ENCODE results near the gene C1orf210. TPM values are rescaled to one million over a fixed set of nuclear protein-coding genes. Genes with fewer than 3 reads are reported as not detected.

The C1orf210 gene
- total RNA-seq, 4 donors from 2014 or later: 0.27 TPM; not detected in 3

- no peak overlapping the region for H3K4me3 ChIP-seq
- 86 to 95% methylated on average over 4 to 11 of the region's 24 CpGs for WGBS, 2 donors (ENCODE audit: low coverage in 1 of 2)
- no peak for ATAC-seq
- H3K27ac ChIP-seq: no peak overlapping the region
- H3K36me3 ChIP-seq: no peaks in the 10 kb centered on the region
- TF ChIP-seq CTCF (IDR thresholded peaks at IDR 0.05) (no peak), POLR2A (IDR thresholded peaks at IDR 0.05) (no peak), EP300 (IDR thresholded peaks at IDR 0.05) (no peak), POLR2AphosphoS5 (IDR thresholded peaks at IDR 0.05) (no peak)
- no peaks in the 10 kb centered on the region for H3K4me1 ChIP-seq
- no peaks in the 10 kb centered on the region for H3K9me3 ChIP-seq
- H3K27me3 ChIP-seq: no peaks in the 10 kb centered on the region
Observed at GRCh38 chr1:43312663-43313515, 27.5 kb upstream of the C1orf210 start.

GRCh38 chr1:43312212-43312623 lies 26.8 kb upstream of the C1orf210 start:
- Histone ChIP-seq H3K27me3 (no peaks in the 10 kb centered on the region), H3K4me1 (no peaks in the 10 kb centered on the region), H3K27ac (no peak overlapping the region), H3K36me3 (no peaks in the 10 kb centered on the region), H3K4me3 (no peak overlapping the region), H3K9me3 (no peaks in the 10 kb centered on the region)
- no CpG with 5 or more reads among the region's 19 CpGs for WGBS, 2 donors (ENCODE audit: low coverage in 1 of 2)
- ATAC-seq: no peak
- TF ChIP-seq EP300 (IDR thresholded peaks at IDR 0.05) (no peak), POLR2A (IDR thresholded peaks at IDR 0.05) (no peak), POLR2AphosphoS5 (IDR thresholded peaks at IDR 0.05) (no peak), CTCF (IDR thresholded peaks at IDR 0.05) (no peak)

GRCh38 chr1:43311521-43311920 lies 26.1 kb upstream of the C1orf210 start:
- TF ChIP-seq POLR2AphosphoS5 (IDR thresholded peaks at IDR 0.05) (no peak), POLR2A (IDR thresholded peaks at IDR 0.05) (no peak), EP300 (IDR thresholded peaks at IDR 0.05) (no peak), CTCF (IDR thresholded peaks at IDR 0.05) (no peak)
- ATAC-seq: no peak
- Histone ChIP-seq H3K4me1 (no peaks in the 10 kb centered on the region), H3K36me3 (no peaks in the 10 kb centered on the region), H3K4me3 (no peak overlapping the region), H3K9me3 (no peaks in the 10 kb centered on the region), H3K27me3 (no peaks in the 10 kb centered on the region), H3K27ac (no peak overlapping the region)
- no CpG with 5 or more reads among the region's 9 CpGs for WGBS, 2 donors (ENCODE audit: low coverage in 1 of 2)

- no peak for ATAC-seq
- Histone ChIP-seq H3K36me3 (no peaks in the 10 kb centered on the region), H3K9me3 (no peaks in the 10 kb centered on the region), H3K27me3 (no peaks in the 10 kb centered on the region), H3K4me3 (no peak overlapping the region), H3K27ac (no peak overlapping the region), H3K4me1 (peaks cover 0 to 15% (median 0%) of the 10 kb centered on the region in 3 donors)
- TF ChIP-seq POLR2A (IDR thresholded peaks at IDR 0.05): no peak
- no peak for TF ChIP-seq EP300 (IDR thresholded peaks at IDR 0.05)
- TF ChIP-seq POLR2AphosphoS5 (IDR thresholded peaks at IDR 0.05): no peak
- no peak for TF ChIP-seq CTCF (IDR thresholded peaks at IDR 0.05)
- 93% methylated on average over 5 of the region's 13 CpGs; no CpG with 5 or more reads in 1 of the 2 donors for WGBS, 2 donors (ENCODE audit: low coverage in 1 of 2)
Observed at GRCh38 chr1:43309405-43310025, 24.1 kb upstream of the C1orf210 start.

All from gastroesophageal sphincter (tissue), 4 donors.